Transverse colon (tissue), 4 donors: Measurements from ENCODE around the gene SPIRE2.

Experiments used
- EP300 ChIP-seq: sonication (generic); formaldehyde crosslinking; IDR thresholded peaks from one replicate; pipeline ENCODE4 v1.6.1; 2017; ENCODE audit warnings: antibody characterized with exemption, low read depth
- POLR2A ChIP-seq: fragments of 450-650 bp; IDR thresholded peaks from one replicate; pipeline ENCODE4 v1.6.1; 2016; ENCODE audit warnings: antibody characterized with exemption, mild to moderate bottlenecking, moderate library complexity
- POLR2AphosphoS5 ChIP-seq, 3 donors: sonication (generic); formaldehyde crosslinking; IDR thresholded peaks; one replicate each; pipeline ENCODE4 v1.6.1; 2016; ENCODE audit warnings: antibody characterized with exemption in 3 of 3
- TF ChIP-seq, protein P1 (sequence below), 5 experiments: fragments of 200-600 bp in 3 of 5; fragments of 450-650 bp in 2 of 5; sonication (generic) in 3 of 5; IDR thresholded peaks; 1 replicate in 2 of 5; 2 replicates in 3 of 5; pipeline ENCODE4 v1.5.1; 2016 to 2017; ENCODE audit warnings: antibody characterized with exemption in 5 of 5, inconsistent platforms in 3 of 5, mild to moderate bottlenecking in 2 of 5, moderate library complexity in 1 of 5

DNA sequence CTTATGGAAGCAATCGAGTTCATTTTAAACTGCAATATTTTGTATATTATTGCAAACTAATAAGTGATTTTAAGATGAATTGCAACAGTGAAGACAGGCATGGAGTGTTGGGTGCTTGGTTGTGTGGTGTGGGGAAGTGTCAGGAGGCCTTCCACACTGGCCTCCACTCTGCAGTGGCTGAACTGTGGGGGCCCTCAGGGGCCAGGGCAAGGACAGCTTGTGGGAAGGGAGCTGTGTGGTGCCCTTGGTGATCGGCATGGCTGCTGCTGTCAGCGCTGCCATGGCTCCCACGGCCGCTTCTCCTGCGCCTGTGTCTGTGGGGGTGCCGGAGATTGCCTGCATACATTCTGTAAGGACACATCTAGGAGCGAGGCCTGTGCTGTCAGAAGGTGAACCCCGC lies 64.4 kb downstream of the SPIRE2 start:
- TF ChIP-seq, protein P1, sequence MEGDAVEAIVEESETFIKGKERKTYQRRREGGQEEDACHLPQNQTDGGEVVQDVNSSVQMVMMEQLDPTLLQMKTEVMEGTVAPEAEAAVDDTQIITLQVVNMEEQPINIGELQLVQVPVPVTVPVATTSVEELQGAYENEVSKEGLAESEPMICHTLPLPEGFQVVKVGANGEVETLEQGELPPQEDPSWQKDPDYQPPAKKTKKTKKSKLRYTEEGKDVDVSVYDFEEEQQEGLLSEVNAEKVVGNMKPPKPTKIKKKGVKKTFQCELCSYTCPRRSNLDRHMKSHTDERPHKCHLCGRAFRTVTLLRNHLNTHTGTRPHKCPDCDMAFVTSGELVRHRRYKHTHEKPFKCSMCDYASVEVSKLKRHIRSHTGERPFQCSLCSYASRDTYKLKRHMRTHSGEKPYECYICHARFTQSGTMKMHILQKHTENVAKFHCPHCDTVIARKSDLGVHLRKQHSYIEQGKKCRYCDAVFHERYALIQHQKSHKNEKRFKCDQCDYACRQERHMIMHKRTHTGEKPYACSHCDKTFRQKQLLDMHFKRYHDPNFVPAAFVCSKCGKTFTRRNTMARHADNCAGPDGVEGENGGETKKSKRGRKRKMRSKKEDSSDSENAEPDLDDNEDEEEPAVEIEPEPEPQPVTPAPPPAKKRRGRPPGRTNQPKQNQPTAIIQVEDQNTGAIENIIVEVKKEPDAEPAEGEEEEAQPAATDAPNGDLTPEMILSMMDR (IDR thresholded peaks at IDR 0.05): no peak
- no peak for TF ChIP-seq POLR2A
- no peak for TF ChIP-seq EP300
- TF ChIP-seq POLR2AphosphoS5 (IDR thresholded peaks at IDR 0.05): no peak
